Measurements from ENCODE around the gene PTPN11. TPM values are rescaled to one million over a fixed set of nuclear protein-coding genes. Genes with fewer than 3 reads are reported as not detected.
A peak's percentile ranks its signal among the peaks of the same experiment; 100 is the strongest.
"Not testable (repeated sequence)": the region's sequence is repeated elsewhere in the genome, so short reads cannot be mapped to it uniquely, and the experiment has no call there.

Gene PTPN11
- total RNA-seq, 2 donors from 2014 or later = 81.5 to 82.3 TPM

DNA sequence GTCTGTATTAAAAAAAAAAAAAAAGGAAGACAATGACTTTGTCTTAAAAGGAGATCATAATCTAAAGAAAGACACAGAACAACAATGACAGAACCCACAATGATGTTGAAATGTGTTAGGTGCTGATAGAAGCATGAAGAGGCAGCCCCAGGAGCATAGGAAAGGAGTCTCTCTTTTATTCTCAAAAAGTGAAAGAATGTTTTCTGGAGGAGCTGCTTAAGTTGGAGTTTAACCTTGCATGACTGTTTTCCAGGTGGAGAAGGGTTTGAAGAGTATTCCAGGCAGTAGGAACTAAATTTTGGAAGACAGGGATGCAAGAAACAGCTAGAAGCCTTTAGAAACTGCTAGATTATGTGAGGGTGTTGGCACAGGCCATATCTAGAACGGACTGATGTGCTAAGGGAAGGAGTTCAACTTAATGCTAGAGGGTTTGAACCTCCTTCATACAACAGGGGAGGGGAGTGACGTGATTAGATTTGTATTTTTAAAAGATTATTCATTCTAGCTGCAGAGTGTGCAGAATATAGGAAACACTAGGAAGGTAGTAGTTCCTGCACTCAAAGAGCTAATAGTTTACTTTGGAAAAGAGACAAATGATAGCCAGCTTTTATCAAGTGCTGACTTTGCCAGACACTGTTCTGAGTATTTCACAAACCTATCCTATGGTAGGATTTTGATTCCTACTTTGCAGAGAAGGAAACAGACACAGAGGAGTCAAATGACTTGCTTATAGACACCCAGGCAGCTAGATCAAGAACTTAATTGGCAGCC, 4.7 kb upstream of the PTPN11 start:
- Histone ChIP-seq H3K27me3 (no peaks in the 10 kb centered on the region), H3K27ac (no peak overlapping the region), H3K9ac (ENCODE audit: low read depth in 2 of 2, low read length in 2 of 2) (no peak overlapping the region), H3K4me1 (no peaks in the 10 kb centered on the region), H3K4me3 (no peak overlapping the region), H3K9me3 (no peaks in the 10 kb centered on the region), H3K36me3 (no peaks in the 10 kb centered on the region)
- DNase-seq = no peak
- intact Hi-C loops (cut with DNase I) = no loop called here
- TF ChIP-seq, protein P1, sequence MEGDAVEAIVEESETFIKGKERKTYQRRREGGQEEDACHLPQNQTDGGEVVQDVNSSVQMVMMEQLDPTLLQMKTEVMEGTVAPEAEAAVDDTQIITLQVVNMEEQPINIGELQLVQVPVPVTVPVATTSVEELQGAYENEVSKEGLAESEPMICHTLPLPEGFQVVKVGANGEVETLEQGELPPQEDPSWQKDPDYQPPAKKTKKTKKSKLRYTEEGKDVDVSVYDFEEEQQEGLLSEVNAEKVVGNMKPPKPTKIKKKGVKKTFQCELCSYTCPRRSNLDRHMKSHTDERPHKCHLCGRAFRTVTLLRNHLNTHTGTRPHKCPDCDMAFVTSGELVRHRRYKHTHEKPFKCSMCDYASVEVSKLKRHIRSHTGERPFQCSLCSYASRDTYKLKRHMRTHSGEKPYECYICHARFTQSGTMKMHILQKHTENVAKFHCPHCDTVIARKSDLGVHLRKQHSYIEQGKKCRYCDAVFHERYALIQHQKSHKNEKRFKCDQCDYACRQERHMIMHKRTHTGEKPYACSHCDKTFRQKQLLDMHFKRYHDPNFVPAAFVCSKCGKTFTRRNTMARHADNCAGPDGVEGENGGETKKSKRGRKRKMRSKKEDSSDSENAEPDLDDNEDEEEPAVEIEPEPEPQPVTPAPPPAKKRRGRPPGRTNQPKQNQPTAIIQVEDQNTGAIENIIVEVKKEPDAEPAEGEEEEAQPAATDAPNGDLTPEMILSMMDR (IDR thresholded peaks at IDR 0.05) = no peak

DNA sequence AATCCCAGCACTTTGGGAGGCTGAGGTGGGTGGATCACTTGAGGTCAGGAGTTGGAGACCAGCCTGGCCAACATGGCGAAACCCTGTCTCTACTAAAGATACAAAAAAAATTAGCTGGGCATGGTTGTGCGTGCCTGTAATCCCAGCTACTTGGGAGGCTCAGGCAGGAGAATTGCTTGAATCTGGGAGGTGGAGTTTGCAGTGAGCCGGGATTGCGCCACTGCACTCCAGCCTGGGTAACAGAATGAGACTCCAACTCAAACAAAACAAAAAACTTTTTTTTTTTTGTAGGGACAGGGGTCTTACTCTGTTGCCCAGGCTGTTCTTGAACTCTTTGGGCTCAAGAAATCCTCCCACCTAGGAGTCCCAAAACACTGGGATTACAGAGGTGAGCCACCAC, 3.3 kb upstream of the PTPN11 start:
- H3K4me1 ChIP-seq; intact Hi-C loops (cut with DNase I); H3K27me3 ChIP-seq; H3K9ac ChIP-seq (ENCODE audit: low read depth in 2 of 2, low read length in 2 of 2); H3K27ac ChIP-seq; H3K36me3 ChIP-seq; H3K9me3 ChIP-seq; H3K4me3 ChIP-seq; DNase-seq: not testable (repeated sequence)

DNA sequence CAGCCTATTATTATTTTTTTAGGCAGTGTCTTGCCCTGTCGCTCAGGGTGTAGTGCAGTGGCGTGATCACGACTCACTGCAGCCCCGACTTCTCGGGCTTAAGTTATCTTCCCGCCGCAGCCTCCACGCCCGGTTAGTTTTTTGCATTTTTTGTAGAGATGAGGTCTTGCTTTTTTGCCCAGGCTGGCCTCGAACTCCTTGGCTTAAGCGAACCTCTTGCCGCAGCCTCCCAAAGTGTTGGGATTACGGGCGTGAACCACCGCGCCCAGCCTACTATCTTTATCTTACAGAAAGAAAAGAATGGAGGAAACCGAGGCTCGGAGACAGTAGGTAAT, 507 bp upstream of the PTPN11 start:
- peaks cover 5% of the 10 kb centered on the region for H3K4me1 ChIP-seq
- no peak for DNase-seq
- no peaks in the 10 kb centered on the region for H3K9me3 ChIP-seq
- H3K27me3 ChIP-seq = no peaks in the 10 kb centered on the region
- H3K9ac ChIP-seq (ENCODE audit: low read depth in 2 of 2, low read length in 2 of 2) = peak overlapping the region; percentile 97
- intact Hi-C loops (cut with DNase I) = no loop called here
- TF ChIP-seq, protein P1 (IDR thresholded peaks at IDR 0.05) = no peak
- H3K4me3 ChIP-seq = peak overlapping the region; percentile 98
- H3K36me3 ChIP-seq = no peaks in the 10 kb centered on the region
- H3K27ac ChIP-seq = peak overlapping the region; percentile 96

DNA sequence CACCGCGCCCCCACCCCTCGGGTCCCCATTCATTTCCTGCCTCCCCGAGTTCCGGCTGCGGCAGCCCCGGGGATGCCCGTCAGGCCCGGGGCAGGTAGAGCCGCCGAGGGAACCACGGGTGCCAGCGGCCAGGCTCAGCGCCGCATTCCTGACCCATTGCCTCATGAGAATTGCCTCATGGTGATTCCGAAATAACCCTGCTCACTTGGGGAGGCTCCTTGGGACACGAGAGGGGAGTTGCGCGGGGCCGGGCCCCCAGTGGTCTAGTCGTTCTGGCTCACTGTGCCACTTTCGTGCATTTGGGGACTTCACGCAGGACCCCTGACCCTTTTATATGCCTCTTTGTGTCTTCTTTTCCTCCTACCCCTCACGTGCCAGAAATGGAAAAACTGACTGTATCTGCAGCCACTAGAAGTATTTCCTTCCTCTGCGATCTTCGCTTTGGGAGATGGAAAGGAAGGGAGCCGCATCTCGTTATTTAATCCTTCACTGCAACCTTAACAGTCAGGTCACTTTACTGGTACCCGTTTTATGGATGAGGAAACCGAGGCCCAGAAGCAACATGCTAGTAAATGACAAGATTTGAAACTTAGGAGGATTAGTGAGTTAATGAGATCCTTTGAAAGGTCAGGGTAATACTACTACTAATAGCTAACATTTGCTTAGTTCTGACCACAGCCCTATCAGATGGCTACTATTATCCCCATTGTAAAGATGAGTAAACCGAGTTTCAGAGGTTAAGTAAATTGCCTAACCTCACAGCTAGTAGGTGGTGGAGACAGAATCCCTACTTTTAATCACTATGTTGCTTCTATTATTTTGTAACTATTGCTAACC, 768 bp downstream of the PTPN11 start:
- Histone ChIP-seq H3K27me3 (no peaks in the 10 kb centered on the region), H3K9ac (ENCODE audit: low read depth in 2 of 2, low read length in 2 of 2) (peak overlapping the region; percentile 97), H3K27ac (peak overlapping the region; percentile 96), H3K9me3 (no peaks in the 10 kb centered on the region), H3K4me1 (peaks cover 5% of the 10 kb centered on the region), H3K4me3 (peak overlapping the region; percentile 98), H3K36me3 (no peaks in the 10 kb centered on the region)
- intact Hi-C loops (cut with DNase I) = no loop called here
- TF ChIP-seq, protein P1 (IDR thresholded peaks at IDR 0.05) = peak; percentile 3
- peak; percentile 56 for DNase-seq

DNA sequence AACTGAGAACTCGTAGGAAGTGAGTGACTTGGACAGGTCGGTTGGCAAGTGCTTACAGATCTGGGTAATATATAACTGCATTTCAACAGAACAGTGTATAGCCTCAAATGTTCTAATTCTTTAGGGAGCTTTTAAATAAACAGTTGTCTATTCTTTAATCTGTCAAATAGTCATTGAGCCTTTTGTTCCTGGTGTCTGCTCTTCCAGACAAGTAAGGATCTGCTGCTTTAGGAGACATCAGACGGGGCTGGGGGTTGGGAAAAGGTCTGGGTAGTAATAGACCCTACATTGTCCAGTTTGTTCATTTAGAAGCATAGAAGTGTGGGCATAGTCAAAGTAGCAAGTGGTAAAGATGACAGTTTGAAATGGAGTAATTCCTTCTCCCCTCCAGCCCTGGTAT, 2.0 kb downstream of the PTPN11 start:
- intact Hi-C loops (cut with DNase I) = no loop called here
- DNase-seq = no peak
- H3K27ac ChIP-seq = no peak overlapping the region
- H3K4me3 ChIP-seq = no peak overlapping the region
- peaks cover 5% of the 10 kb centered on the region for H3K4me1 ChIP-seq
- H3K9ac ChIP-seq (ENCODE audit: low read depth in 2 of 2, low read length in 2 of 2) = no peak overlapping the region
- no peaks in the 10 kb centered on the region for H3K9me3 ChIP-seq
- H3K27me3 ChIP-seq = no peaks in the 10 kb centered on the region
- no peaks in the 10 kb centered on the region for H3K36me3 ChIP-seq
- TF ChIP-seq, protein P1 (IDR thresholded peaks at IDR 0.05) = no peak

DNA sequence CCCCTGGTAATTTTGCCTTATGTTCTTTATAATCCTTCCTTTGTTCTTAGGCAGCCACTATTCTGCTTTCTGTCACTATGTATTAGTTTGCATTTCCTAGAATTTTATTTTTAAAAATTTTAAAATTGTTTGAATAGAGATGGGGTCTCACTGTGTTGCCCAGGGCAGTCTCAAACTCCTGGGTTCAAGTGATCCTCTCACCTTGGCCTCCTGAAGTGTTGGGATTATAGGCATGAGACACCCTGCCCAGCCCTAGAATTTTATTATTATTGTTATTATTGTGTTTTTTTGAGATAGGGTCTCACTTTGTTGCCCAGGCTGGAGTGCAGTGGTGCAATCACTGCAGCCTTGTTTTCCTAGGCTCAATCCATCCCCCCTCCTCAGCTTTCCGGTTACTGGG, 2.6 kb downstream of the PTPN11 start:
- TF ChIP-seq, protein P1 (IDR thresholded peaks at IDR 0.05) = no peak
- intact Hi-C loops (cut with DNase I) = no loop called here
- no peak overlapping the region for H3K9ac ChIP-seq (ENCODE audit: low read depth in 2 of 2, low read length in 2 of 2)
- H3K4me1 ChIP-seq = peaks cover 5% of the 10 kb centered on the region
- DNase-seq = no peak
- no peak overlapping the region for H3K4me3 ChIP-seq
- H3K27me3 ChIP-seq = no peaks in the 10 kb centered on the region
- H3K36me3 ChIP-seq = no peaks in the 10 kb centered on the region
- no peak overlapping the region for H3K27ac ChIP-seq
- H3K9me3 ChIP-seq = no peaks in the 10 kb centered on the region

All from colonic mucosa (tissue), 4 donors.